Retinal pigment epithelial cell (primary cell): ENCODE measurements around the gene INTU.
"Not testable (repeated sequence)": the region's sequence is repeated elsewhere in the genome, so short reads cannot be mapped to it uniquely, and the experiment has no call there.

Source experiments
- DNase-seq: peaks from one replicate; pipeline ENCODE4 v3.0.0-alpha.2; 2010; ENCODE audit warnings: low read depth
- H3K4me3 ChIP-seq: 2 replicates; pipeline ENCODE4 v1.5.1; 2011; ENCODE audit warnings: mild to moderate bottlenecking, low read length, control low read depth, moderate library complexity
- TF ChIP-seq, protein P1 (sequence below): conservative IDR thresholded peaks from 2 replicates; pipeline ENCODE4 v1.5.1; 2011; ENCODE audit warnings: low read depth, low read length, control low read depth, inconsistent platforms

The INTU gene

GRCh38 chr4:127642169-127642568 lies 9.4 kb downstream of the INTU start:
- no peak for DNase-seq
- H3K4me3 ChIP-seq: no peak overlapping the region
- TF ChIP-seq, protein P1, sequence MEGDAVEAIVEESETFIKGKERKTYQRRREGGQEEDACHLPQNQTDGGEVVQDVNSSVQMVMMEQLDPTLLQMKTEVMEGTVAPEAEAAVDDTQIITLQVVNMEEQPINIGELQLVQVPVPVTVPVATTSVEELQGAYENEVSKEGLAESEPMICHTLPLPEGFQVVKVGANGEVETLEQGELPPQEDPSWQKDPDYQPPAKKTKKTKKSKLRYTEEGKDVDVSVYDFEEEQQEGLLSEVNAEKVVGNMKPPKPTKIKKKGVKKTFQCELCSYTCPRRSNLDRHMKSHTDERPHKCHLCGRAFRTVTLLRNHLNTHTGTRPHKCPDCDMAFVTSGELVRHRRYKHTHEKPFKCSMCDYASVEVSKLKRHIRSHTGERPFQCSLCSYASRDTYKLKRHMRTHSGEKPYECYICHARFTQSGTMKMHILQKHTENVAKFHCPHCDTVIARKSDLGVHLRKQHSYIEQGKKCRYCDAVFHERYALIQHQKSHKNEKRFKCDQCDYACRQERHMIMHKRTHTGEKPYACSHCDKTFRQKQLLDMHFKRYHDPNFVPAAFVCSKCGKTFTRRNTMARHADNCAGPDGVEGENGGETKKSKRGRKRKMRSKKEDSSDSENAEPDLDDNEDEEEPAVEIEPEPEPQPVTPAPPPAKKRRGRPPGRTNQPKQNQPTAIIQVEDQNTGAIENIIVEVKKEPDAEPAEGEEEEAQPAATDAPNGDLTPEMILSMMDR: no peak

DNA sequence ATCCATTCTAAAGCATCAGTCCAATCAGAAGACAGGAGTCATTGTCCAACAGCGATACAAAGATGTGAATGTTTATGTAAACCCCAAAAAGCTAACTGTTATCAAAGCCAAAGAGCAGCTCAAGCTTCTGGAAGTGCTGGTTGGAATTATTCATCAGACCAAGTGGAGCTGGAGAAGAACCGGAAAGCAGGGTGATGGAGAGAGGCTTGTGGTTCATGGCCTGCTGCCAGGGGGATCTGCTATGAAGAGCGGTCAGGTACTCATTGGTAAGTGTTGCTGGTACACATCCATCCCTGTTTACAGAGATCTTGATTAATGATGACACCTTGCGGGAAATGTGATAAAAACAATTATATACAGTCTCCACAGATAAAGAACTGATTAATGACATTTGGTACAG lies 11.0 kb downstream of the INTU start:
- DNase-seq: no peak
- TF ChIP-seq, protein P1: no peak
- H3K4me3 ChIP-seq: no peak overlapping the region

- TF ChIP-seq, protein P1: no peak
These were observed 15.3 kb downstream of the INTU start for GRCh38 chr4:127648061-127648460.

GRCh38 chr4:127655590-127655989 lies 22.8 kb downstream of the INTU start:
- not testable (repeated sequence) for H3K4me3 ChIP-seq, DNase-seq

More at GRCh38 chr4:127648061-127648460, 15.3 kb downstream of the INTU start:
- DNase-seq: no peak
- no peak overlapping the region for H3K4me3 ChIP-seq

DNA sequence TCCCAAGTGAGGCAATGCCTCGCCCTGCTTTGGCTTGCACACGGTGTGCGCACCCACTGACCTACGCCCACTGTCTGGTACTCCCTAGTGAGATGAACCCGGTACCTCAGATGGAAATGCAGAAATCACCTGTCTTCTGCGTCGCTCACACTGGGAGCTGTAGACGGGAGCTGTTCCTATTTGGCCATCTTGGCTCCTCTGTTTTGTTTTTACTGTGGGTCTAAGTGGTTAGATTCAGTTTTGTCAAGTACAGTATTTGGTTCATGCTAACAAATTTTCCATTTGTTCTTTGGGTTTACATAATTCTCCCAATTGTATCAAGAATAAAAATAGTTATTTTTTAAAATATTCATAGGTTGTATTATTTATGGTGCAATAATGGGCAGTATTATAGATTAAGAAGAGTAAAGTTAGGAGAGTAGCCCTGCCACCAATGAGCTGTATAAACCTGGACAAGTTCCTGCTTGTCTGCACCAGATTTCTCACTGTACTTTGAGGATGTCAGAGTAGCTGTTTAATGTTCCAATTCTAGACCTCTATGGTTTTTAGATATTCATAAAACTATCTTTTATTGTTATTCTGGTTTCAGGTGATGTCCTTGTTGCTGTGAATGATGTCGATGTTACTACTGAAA lies 23.4 kb downstream of the INTU start:
- DNase-seq: no peak
- H3K4me3 ChIP-seq: no peak overlapping the region
- TF ChIP-seq, protein P1: no peak

- TF ChIP-seq, protein P1: no peak
- H3K4me3 ChIP-seq: no peak overlapping the region
- no peak for DNase-seq
These were observed 27.6 kb downstream of the INTU start for GRCh38 chr4:127660284-127660885.

- TF ChIP-seq, protein P1: no peak
- peak; percentile 22 for DNase-seq
- no peak overlapping the region for H3K4me3 ChIP-seq
These were observed 34.4 kb downstream of the INTU start for GRCh38 chr4:127667116-127667515.

GRCh38 chr4:127667772-127668171 lies 35.0 kb downstream of the INTU start:
- TF ChIP-seq, protein P1: no peak
- DNase-seq: no peak
- H3K4me3 ChIP-seq: no peak overlapping the region
